Measurements from ENCODE around the gene TRMT5.

Gene TRMT5

DNA sequence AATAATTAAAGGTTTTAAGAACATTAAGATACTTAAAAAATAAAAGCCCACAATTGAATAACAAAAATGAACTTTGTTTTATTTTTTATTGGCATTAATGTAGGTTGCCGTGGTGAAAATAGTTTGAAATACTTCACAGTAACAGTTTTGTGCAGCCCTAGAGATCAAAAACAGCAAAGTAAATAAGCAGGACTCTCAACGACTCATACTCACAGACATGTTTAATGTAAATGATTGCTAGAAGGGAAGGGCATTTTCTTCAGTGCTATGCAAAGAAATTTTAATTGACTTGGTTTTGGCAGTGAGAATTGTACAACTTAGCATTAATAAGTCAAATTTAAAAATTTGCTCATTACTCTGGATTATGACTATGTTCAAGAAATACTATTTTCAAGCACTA lies 16.0 kb downstream of the TRMT5 start:
- no peak for DNase-seq

GRCh38 chr14:60963761-60964160 lies 17.1 kb downstream of the TRMT5 start:
- DNase-seq, result no peak

DNA sequence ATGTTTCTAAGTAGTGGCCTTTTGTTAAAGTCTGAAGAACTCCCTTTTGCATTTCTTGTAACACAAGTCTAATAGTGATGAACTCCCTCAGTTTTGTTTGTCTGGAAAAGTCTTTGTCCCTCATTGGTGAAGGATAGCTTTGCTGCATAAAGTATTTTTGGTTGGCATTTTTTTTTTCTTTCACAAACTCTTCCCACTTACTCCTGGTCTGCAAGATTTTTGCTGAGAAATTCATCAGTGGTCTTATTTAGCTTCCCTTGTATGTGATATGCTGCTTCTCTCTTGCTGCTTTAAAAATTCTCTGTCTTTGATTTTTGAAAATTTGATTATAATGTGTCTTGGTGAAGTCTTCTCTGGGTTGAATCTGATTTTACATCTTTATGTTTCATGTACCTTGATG lies 22.7 kb downstream of the TRMT5 start:
- no peak for DNase-seq

- DNase-seq, result no peak
Measured at GRCh38 chr14:60956632-60957031, 24.2 kb downstream of the TRMT5 start.

DNA sequence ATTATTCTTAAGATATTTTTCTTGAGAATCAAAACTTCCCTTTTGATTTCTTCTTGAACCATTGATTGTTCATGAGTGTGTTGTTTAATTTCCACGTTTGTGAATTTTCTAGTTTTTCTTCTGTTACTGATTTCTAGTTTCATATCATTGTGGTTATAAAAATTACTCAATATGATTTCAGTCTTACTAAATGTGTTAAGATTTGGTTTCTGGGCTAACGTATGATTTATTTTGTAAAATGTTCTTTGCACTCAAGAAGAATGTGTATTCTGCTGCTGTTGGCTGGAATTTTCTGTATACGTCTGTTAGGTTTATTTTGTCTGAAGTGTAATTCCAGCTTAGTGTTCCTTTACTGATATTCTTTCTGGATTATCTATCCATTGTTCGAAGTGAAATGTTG lies 24.7 kb downstream of the TRMT5 start:
- DNase-seq, result no peak

DNA sequence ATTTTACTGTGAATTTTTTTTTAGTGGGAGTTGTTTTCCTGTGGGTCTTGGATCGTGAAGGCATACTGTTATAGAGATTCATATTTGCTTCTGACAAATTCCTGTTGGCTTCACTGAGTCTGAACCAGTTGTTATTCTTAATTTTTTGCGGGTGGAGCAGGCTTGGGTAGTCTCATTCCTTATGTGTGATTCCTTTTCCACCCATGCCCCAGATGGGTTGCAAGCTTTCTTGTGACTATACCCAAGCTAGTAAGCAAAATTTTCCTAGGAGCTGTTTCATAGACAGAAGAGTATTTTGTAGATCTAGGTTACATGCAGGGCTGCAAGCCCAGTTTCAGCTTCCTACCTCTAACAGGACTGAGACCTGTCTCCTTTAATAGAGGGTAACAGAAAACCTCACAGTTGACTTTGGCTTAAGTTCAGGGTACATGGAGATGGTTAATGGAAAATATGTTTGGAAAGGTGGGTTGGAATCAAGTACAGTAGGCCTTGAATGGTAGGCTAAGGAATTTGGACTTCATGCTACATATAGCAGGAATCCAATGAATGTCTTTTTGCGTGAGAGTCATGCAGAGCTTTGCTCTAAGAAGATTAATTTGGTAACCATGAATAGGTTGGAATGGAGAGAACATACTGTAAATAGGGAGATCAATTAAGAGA lies 29.0 kb downstream of the TRMT5 start:
- DNase-seq, result no peak

DNA sequence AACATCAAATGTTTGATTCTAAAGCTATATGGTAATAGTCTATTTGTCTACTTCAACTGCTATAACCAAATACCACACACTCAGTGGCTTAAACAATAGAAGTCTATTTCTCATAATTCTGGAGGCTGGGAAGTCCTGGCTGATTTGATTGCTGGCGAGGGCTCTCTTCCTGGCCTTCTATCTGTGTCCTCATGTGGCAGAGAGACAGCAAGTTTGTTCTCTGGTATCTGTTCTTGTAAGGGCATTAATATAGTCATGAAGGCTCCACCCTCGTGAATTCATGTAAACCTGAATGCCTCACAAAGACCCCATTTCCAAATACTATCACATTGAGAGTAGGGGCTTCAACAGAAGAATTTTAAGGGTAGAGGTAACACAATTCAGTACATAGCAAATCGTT lies 34.1 kb downstream of the TRMT5 start:
- no peak for DNase-seq

DNA sequence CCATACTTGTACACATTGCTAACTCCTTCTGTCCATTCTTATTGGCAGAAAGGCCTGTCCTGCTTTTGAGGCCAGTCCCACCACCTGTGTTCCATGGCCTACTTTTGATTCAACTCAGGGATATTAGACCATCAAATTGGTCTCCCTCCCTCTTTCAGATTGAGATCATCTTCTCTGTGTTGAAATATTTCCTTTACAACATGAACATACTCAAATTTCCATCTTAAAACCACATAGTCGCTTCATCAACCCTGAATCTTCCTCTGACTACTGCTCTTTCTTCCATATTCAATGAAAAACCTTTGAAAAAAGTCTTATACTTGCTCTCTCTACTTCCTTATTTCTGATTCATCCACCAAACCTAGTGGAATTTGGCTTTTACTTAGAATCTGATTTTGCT lies 34.9 kb downstream of the TRMT5 start:
- no peak for DNase-seq

GRCh38 chr14:60944204-60944603 lies 36.7 kb downstream of the TRMT5 start:
- DNase-seq, result no peak

- DNase-seq, result no peak
Measured at GRCh38 chr14:60943637-60944032, 37.2 kb downstream of the TRMT5 start.

DNA sequence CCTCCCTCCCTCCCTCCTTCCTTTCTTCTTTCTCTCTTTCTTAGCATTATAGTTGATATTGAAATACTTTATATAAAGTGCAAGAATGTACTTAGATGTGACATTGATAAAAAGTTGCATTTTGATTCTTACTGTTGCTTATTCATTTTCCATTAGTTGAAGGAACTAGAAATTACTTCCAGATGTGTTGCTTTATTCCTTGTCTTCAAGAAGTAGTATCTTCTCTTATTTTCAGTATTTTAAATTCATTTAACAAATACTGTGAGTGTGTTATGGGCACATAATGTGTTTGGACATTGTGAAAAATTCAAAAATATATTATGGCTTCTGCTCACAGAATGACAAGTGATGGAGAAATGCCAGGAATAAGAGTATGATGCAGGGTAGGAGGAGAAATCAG lies 45.6 kb downstream of the TRMT5 start:
- no peak for DNase-seq

DNA sequence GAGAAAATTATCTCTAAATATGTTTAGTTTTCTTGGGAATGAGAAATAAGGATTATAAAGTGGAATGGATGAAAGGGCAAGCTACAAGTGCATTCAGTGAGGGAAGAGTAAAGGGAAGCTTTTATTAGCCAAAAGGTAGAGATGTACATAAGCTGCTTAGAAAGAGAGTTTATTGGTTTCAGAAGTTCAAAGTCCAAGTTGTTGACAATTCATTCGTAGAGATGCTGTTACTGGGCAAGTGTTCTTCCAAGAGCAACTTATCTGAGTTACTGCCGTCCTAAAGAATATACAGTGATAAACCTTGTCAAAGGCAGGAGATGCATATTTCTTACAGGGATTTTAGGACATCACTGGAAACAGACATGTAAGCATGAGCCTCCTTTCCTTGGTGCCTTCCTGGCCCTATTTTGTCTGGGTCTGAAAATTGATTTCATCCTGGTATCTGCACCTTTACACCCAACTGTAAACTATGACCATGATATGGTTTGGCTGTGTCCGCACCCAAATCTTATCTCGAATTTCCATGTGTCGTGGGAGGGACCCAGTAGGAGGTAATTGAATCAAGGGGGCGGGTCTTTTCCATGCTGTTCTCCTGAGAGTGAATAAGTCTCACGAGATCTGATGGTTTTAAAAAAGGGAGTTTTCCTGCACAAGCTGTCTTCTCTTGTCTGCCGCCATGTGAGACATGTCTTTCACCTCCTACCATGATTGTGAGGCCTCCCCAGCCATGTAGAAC lies 46.8 kb downstream of the TRMT5 start:
- no peak for DNase-seq

DNA sequence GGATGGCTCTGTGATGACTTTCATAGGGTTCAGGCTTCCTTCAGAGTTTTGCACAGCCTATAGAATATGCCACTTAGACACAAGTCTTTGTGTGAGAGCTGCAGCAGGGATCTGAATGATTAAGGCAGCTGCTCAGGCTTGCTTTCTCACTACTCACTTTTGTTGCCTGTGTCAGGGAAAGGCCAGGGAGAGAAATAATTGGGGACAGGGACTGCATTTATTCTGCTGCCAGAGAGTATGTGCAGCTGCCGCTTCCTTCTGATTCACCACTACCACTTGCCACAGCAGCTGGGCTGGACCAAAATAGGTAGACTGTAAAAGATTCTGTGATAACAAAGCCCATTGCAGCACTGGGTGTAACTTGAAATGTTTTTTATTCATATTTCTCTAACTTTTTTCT lies 49.7 kb downstream of the TRMT5 start:
- no peak for DNase-seq

DNA sequence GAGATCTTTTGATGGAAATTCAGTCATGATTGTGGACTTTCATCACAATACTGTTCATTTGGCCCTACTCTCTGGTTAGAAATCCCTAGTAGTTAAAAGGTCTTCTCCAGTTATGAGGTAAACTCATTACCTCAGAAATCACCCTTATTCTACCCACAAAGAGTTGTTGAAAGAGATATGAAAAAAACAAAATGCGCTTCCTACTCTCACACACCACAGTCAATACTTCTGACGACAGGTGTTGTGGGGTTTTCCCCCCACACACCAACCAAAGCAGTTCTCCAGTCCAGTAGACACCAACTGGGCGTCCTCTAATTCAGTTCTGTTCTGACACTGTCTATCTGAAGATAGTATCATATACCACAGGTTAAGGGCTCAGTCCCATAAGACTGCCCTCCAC lies 54.9 kb downstream of the TRMT5 start:
- DNase-seq, result no peak

DNA sequence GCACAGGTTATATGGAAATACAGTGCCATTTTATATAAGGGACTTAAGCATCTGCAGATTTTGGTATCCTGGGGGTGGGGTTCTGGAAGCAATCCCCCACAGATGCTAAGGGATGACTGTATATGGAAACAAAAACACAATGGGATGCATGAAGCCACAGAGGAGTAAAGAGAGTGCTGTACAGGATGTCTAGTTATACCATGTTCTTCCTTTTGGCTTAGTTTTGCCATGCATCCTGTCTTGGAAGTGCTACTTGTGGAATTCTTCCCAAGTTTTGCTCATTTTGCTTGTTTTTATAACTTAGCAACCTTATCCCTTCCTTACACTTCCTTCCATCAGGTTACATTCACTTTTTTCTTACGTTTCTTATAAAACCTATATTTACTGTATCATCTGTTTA lies 55.6 kb downstream of the TRMT5 start:
- DNase-seq, result no peak

DNA sequence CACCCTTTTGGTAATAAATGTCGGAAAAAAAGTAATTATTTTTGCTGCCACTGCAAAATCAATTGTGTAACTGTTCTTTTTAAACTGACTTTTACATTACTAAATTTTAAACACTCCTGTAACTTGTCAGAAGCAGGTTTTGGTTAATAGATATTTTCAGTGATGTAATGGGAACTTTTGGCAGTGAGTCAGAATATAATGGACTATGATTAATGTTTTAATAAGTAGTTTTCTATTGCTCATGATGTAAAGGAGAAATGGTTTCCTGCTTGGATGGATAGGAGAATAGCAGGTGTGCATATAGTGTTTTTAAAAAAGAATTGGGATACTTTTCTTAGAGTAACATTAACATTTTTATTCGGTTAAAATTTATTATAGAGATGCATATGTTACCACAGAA lies 58.8 kb downstream of the TRMT5 start:
- no peak for DNase-seq

Measured in bone marrow (tissue), 2 donors.